ENCODE results near the gene TBC1D22A. TPM values are rescaled to one million over a fixed set of nuclear protein-coding genes. Genes with fewer than 3 reads are reported as not detected.
A peak's percentile ranks its signal among the peaks of the same experiment; 100 is the strongest.

TBC1D22A gene
- total and polyA plus RNA-seq, 2 donors from 2014 or later: 24.6 to 39.4 TPM

DNA sequence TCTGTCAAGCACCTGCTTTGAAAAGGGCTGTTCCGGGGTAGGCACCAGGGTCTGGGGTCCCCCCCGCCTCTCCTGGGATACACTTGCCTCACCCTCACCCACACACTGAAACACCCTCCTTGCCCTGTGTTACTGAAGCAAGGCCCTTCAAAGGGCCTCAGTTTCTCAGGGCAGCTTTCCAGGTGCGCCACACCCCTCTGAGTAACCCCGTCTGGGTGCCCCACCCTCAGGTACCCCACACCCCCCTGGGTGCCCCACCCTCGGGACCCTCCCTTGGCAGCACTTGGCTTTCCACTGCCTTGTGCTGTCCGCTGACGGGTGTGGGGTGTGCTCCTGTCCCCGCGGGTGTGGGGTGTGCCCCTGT lies 413.6 kb downstream of the TBC1D22A start:
- H3K27me3 ChIP-seq (ENCODE audit: control insufficient read depth, insufficient read depth, low read length): no peaks in the 10 kb centered on the region
- FAIRE-seq (no peak), DNase-seq (peak in 2 of 5 donors; percentile 31 to 51)
- no peaks in the 10 kb centered on the region for H3K4me1 ChIP-seq (ENCODE audit: control insufficient read depth in 2 of 3, insufficient read depth in 2 of 3, low read depth in 1 of 3, low read length in 3 of 3)
- peaks cover 0 to 2% (median 0%) of the 10 kb centered on the region in 3 donors for H3K36me3 ChIP-seq (ENCODE audit: control insufficient read depth in 2 of 3, insufficient read depth in 3 of 3, low read length in 3 of 3)
- no peak overlapping the region for H3K9ac ChIP-seq (ENCODE audit: low read length in 3 of 3)
- no peaks in the 10 kb centered on the region for H3K9me3 ChIP-seq (ENCODE audit: control insufficient read depth in 2 of 3, insufficient read depth in 1 of 3, low read length in 3 of 3)
- H3K27ac ChIP-seq (ENCODE audit: low read depth in 2 of 2, low read length in 2 of 2): no peak overlapping the region
- TF ChIP-seq, protein P1, sequence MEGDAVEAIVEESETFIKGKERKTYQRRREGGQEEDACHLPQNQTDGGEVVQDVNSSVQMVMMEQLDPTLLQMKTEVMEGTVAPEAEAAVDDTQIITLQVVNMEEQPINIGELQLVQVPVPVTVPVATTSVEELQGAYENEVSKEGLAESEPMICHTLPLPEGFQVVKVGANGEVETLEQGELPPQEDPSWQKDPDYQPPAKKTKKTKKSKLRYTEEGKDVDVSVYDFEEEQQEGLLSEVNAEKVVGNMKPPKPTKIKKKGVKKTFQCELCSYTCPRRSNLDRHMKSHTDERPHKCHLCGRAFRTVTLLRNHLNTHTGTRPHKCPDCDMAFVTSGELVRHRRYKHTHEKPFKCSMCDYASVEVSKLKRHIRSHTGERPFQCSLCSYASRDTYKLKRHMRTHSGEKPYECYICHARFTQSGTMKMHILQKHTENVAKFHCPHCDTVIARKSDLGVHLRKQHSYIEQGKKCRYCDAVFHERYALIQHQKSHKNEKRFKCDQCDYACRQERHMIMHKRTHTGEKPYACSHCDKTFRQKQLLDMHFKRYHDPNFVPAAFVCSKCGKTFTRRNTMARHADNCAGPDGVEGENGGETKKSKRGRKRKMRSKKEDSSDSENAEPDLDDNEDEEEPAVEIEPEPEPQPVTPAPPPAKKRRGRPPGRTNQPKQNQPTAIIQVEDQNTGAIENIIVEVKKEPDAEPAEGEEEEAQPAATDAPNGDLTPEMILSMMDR (IDR thresholded peaks at IDR 0.05; ENCODE audit: borderline replicate concordance, extremely low read depth, insufficient read depth): no peak
- intact Hi-C loops (cut with DNase I): no loop called here
- H3K4me3 ChIP-seq (ENCODE audit: low read length in 3 of 3): no peak overlapping the region

DNA sequence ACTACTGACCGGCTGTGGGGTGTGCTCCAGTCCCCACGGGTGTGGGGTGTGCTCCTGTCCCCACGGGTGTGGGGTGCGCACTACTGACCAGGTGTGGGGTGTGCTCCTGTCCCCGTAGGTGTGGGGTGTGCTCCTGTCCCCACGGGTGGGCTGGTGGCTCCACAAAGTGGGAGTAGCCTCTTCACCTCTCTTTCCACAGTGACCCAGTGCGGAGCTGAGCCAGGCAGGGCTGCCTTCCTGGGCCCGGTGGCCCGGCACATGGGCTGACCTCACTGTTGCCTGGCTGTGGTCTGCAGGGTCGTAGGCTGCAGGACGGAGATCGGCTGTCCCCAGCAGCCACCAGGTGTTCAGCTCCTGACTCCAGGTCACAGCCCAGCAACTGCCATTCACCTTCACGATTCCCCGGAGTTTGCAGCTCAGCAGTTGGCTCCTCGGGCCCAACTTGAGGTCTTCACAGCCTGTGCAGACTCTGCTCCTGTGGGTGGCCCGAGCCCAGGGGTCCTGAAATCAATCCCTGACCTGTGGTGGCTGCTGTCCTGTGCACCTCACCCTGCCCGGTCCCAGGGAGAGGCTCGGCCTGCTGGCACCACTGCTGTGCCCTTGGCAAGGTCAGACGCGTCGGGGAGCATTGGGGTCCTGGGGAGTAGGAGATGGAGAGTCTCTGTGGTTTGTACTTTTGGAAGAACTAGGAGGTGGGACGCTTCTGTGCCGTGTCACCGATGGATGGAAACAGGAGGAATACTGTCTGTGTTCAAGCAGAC lies 414.3 kb downstream of the TBC1D22A start:
- H3K27me3 ChIP-seq (ENCODE audit: control insufficient read depth, insufficient read depth, low read length): no peaks in the 10 kb centered on the region
- H3K36me3 ChIP-seq (ENCODE audit: control insufficient read depth in 2 of 3, insufficient read depth in 3 of 3, low read length in 3 of 3): peaks cover 0 to 2% (median 0%) of the 10 kb centered on the region in 3 donors
- TF ChIP-seq, protein P1 (IDR thresholded peaks at IDR 0.05; ENCODE audit: borderline replicate concordance, extremely low read depth, insufficient read depth): no peak
- H3K9me3 ChIP-seq (ENCODE audit: control insufficient read depth in 2 of 3, insufficient read depth in 1 of 3, low read length in 3 of 3): no peaks in the 10 kb centered on the region
- no peak for FAIRE-seq
- no peaks in the 10 kb centered on the region for H3K4me1 ChIP-seq (ENCODE audit: control insufficient read depth in 2 of 3, insufficient read depth in 2 of 3, low read depth in 1 of 3, low read length in 3 of 3)
- no peak overlapping the region for H3K9ac ChIP-seq (ENCODE audit: low read length in 3 of 3)
- H3K27ac ChIP-seq (ENCODE audit: low read depth in 2 of 2, low read length in 2 of 2): no peak overlapping the region
- peak in 2 of 5 donors; percentile 33 to 54 for DNase-seq
- intact Hi-C loops (cut with DNase I): no loop called here
- H3K4me3 ChIP-seq (ENCODE audit: low read length in 3 of 3): no peak overlapping the region

DNA sequence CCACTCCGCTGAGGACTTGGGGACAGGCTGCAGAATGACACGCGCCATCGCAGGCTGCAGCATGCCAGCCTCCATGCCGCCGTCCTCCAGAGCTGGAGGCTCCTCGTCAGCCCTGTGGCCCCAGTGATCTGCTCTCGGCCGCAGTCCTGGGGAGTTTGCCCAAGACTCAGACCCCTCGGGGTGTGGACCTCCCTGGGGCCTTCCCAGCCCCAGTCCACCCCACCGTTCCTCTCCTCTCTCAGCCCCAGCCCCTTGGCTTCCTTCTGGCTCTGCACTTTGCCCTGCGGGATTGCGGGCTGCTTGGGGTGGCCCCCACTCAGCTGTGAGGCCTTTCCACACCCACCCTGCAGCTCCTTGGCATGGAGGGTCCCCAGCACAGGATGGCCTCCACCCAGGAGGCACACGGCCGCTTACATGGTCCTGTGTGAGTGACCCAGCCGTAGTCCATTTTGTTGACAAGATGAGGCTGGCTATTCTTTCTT lies 414.9 kb downstream of the TBC1D22A start:
- DNase-seq (peak in 2 of 5 donors; percentile 15 to 47), FAIRE-seq (no peak)
- intact Hi-C loops (cut with DNase I): no loop called here
- Histone ChIP-seq H3K36me3 (ENCODE audit: control insufficient read depth in 2 of 3, insufficient read depth in 3 of 3, low read length in 3 of 3) (peaks cover 0 to 2% (median 0%) of the 10 kb centered on the region in 3 donors), H3K27ac (ENCODE audit: low read depth in 2 of 2, low read length in 2 of 2) (no peak overlapping the region), H3K4me1 (ENCODE audit: control insufficient read depth in 2 of 3, insufficient read depth in 2 of 3, low read depth in 1 of 3, low read length in 3 of 3) (no peaks in the 10 kb centered on the region), H3K9me3 (ENCODE audit: control insufficient read depth in 2 of 3, insufficient read depth in 1 of 3, low read length in 3 of 3) (no peaks in the 10 kb centered on the region), H3K4me3 (ENCODE audit: low read length in 3 of 3) (no peak overlapping the region), H3K27me3 (ENCODE audit: control insufficient read depth, insufficient read depth, low read length) (no peaks in the 10 kb centered on the region), H3K9ac (ENCODE audit: low read length in 3 of 3) (no peak overlapping the region)
- TF ChIP-seq, protein P1 (IDR thresholded peaks at IDR 0.05; ENCODE audit: borderline replicate concordance, extremely low read depth, insufficient read depth): no peak
